NCI-H345 (cell line): ENCODE results near the gene MYCL.

Experiments used
- DNase-seq: peaks from one replicate; lab custom pipeline; 2025; lab: John Stamatoyannopoulos, UW

Gene MYCL

GRCh38 chr1:39852214-39852791 is 49.4 kb downstream of the MYCL start:
- DNase-seq, result peak; percentile 62

- DNase-seq, result no peak
Measured at GRCh38 chr1:39850606-39851216, 51.0 kb downstream of the MYCL start.

- DNase-seq, result no peak
Measured at GRCh38 chr1:39849203-39849602, 52.5 kb downstream of the MYCL start.

- peak; percentile 22 for DNase-seq
Measured at GRCh38 chr1:39847940-39848339, 53.8 kb downstream of the MYCL start.

- no peak for DNase-seq
Measured at GRCh38 chr1:39846796-39847195, 54.9 kb downstream of the MYCL start.

GRCh38 chr1:39845569-39846566 is 55.8 kb downstream of the MYCL start:
- peak; percentile 100 for DNase-seq
